ENCODE results near the gene MCC.

DNA sequence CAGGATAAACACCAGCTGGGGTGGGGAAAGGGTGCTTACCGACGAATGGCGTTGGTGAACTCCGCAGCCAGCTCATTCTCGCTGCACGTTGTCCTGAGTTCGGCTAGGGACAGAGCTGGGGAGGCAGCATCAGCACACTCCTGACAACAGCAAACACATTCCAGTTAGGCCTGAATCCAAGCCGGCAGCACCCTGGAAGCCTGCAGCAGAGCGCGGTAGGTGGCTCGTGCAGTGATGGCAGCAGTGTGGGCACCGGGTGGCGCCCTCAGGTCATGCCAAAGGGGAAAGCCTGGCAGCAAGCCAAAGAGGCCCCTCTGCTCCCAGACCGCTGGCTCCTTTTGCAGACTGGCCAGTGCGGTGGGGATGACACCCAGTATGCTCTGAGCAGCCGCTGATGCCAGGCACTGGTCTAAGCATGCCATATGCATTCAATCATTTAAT is 444.7 kb downstream of the MCC start:
- TF ChIP-seq, protein P1, sequence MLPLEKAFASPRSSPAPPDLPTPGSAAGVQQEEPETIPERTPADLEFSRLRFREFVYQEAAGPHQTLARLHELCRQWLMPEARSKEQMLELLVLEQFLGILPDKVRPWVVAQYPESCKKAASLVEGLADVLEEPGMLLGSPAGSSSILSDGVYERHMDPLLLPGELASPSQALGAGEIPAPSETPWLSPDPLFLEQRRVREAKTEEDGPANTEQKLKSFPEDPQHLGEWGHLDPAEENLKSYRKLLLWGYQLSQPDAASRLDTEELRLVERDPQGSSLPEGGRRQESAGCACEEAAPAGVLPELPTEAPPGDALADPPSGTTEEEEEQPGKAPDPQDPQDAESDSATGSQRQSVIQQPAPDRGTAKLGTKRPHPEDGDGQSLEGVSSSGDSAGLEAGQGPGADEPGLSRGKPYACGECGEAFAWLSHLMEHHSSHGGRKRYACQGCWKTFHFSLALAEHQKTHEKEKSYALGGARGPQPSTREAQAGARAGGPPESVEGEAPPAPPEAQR (tag by site-specific recombination; IDR thresholded peaks at IDR 0.05), result no peak
- TF ChIP-seq, protein P2, sequence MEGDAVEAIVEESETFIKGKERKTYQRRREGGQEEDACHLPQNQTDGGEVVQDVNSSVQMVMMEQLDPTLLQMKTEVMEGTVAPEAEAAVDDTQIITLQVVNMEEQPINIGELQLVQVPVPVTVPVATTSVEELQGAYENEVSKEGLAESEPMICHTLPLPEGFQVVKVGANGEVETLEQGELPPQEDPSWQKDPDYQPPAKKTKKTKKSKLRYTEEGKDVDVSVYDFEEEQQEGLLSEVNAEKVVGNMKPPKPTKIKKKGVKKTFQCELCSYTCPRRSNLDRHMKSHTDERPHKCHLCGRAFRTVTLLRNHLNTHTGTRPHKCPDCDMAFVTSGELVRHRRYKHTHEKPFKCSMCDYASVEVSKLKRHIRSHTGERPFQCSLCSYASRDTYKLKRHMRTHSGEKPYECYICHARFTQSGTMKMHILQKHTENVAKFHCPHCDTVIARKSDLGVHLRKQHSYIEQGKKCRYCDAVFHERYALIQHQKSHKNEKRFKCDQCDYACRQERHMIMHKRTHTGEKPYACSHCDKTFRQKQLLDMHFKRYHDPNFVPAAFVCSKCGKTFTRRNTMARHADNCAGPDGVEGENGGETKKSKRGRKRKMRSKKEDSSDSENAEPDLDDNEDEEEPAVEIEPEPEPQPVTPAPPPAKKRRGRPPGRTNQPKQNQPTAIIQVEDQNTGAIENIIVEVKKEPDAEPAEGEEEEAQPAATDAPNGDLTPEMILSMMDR (tag by site-specific recombination; IDR thresholded peaks at IDR 0.05), result no peak
- TF ChIP-seq, protein P3, sequence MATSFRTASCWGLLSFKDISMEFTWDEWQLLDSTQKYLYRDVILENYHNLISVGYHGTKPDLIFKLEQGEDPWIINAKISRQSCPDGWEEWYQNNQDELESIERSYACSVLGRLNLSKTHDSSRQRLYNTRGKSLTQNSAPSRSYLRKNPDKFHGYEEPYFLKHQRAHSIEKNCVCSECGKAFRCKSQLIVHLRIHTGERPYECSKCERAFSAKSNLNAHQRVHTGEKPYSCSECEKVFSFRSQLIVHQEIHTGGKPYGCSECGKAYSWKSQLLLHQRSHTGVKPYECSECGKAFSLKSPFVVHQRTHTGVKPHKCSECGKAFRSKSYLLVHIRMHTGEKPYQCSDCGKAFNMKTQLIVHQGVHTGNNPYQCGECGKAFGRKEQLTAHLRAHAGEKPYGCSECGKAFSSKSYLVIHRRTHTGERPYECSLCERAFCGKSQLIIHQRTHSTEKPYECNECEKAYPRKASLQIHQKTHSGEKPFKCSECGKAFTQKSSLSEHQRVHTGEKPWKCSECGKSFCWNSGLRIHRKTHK (tag by site-specific recombination; IDR thresholded peaks at IDR 0.05), result no peak
- TF ChIP-seq SALL2 (tag by site-specific recombination; IDR thresholded peaks at IDR 0.05; ENCODE audit: borderline replicate concordance), result no peak
- TF ChIP-seq, protein P4, sequence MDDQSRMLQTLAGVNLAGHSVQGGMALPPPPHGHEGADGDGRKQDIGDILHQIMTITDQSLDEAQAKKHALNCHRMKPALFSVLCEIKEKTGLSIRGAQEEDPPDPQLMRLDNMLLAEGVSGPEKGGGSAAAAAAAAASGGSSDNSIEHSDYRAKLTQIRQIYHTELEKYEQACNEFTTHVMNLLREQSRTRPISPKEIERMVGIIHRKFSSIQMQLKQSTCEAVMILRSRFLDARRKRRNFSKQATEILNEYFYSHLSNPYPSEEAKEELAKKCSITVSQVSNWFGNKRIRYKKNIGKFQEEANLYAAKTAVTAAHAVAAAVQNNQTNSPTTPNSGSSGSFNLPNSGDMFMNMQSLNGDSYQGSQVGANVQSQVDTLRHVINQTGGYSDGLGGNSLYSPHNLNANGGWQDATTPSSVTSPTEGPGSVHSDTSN (CRISPR knock-in tag; IDR thresholded peaks at IDR 0.05), result no peak
- no peak for TF ChIP-seq ZBTB17 (tag by site-specific recombination; IDR thresholded peaks at IDR 0.05)
- no peak for TF ChIP-seq ZNF324 (tag by site-specific recombination; IDR thresholded peaks at IDR 0.05)
- TF ChIP-seq, protein P5, sequence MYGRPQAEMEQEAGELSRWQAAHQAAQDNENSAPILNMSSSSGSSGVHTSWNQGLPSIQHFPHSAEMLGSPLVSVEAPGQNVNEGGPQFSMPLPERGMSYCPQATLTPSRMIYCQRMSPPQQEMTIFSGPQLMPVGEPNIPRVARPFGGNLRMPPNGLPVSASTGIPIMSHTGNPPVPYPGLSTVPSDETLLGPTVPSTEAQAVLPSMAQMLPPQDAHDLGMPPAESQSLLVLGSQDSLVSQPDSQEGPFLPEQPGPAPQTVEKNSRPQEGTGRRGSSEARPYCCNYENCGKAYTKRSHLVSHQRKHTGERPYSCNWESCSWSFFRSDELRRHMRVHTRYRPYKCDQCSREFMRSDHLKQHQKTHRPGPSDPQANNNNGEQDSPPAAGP (tag by site-specific recombination; IDR thresholded peaks at IDR 0.05), result no peak
- TF ChIP-seq, protein P6, sequence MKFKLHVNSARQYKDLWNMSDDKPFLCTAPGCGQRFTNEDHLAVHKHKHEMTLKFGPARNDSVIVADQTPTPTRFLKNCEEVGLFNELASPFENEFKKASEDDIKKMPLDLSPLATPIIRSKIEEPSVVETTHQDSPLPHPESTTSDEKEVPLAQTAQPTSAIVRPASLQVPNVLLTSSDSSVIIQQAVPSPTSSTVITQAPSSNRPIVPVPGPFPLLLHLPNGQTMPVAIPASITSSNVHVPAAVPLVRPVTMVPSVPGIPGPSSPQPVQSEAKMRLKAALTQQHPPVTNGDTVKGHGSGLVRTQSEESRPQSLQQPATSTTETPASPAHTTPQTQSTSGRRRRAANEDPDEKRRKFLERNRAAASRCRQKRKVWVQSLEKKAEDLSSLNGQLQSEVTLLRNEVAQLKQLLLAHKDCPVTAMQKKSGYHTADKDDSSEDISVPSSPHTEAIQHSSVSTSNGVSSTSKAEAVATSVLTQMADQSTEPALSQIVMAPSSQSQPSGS (tag by site-specific recombination; IDR thresholded peaks at IDR 0.05; ENCODE audit: low read depth), result no peak
- TF ChIP-seq ZNF140 (tag by site-specific recombination; IDR thresholded peaks at IDR 0.05), result no peak
- TF ChIP-seq SETDB1 (IDR thresholded peaks at IDR 0.05; ENCODE audit: insufficient read length, low read length), result no peak
